GM19238 (cell line): ENCODE measurements around the gene SEC16A.

Experiments used
- DNase-seq: peaks from one replicate; pipeline ENCODE4 v3.0.0; 2011; ENCODE audit warnings: low spot score; ENCODE audit not compliant: insufficient read length

Gene SEC16A, protein sequence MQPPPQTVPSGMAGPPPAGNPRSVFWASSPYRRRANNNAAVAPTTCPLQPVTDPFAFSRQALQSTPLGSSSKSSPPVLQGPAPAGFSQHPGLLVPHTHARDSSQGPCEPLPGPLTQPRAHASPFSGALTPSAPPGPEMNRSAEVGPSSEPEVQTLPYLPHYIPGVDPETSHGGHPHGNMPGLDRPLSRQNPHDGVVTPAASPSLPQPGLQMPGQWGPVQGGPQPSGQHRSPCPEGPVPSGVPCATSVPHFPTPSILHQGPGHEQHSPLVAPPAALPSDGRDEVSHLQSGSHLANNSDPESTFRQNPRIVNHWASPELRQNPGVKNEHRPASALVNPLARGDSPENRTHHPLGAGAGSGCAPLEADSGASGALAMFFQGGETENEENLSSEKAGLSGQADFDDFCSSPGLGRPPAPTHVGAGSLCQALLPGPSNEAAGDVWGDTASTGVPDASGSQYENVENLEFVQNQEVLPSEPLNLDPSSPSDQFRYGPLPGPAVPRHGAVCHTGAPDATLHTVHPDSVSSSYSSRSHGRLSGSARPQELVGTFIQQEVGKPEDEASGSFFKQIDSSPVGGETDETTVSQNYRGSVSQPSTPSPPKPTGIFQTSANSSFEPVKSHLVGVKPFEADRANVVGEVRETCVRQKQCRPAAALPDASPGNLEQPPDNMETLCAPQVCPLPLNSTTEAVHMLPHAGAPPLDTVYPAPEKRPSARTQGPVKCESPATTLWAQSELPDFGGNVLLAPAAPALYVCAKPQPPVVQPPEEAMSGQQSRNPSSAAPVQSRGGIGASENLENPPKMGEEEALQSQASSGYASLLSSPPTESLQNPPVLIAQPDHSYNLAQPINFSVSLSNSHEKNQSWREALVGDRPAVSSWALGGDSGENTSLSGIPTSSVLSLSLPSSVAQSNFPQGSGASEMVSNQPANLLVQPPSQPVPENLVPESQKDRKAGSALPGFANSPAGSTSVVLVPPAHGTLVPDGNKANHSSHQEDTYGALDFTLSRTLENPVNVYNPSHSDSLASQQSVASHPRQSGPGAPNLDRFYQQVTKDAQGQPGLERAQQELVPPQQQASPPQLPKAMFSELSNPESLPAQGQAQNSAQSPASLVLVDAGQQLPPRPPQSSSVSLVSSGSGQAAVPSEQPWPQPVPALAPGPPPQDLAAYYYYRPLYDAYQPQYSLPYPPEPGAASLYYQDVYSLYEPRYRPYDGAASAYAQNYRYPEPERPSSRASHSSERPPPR (N-terminal part only)

DNA sequence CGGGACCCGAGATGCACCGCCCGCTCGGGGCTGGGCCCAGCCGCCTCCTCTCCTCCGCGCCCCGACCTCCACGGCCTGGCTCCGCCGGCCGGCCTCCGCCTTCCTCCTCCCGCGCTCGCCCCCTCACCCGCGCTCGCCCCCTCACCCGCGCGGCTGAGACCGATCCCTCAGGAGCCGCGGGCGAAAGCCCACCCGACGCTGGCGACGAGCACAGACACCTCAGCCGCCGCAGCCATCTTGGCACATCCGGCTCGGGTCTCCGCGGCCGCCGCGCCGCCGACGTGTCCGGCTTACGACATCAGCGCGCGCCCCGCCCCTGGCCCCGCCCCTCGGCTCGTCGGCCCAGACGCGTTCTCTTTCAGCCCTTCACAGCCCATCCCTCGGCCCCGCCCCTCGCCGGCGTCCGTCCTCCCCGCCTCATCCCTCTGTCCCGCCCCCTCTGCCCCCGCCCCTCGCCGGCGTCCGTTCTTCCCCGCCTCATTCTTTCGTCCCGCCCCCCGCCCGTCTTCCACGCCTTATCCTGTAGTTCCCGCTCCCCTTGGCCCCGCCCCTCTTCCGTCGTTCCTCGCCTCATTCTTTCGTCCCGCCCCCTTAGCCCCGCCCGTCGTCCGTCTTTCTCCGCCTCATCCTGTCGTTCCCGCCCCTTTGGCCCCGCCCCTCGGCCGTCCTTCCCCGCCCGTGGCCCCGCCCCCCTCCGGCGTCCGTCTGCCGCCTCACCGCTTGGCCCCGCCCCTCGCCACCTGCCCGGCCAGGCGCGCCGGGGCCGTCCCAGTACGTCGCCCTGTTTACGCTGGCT is at the start of gene SEC16A:
TSS of gene SEC16A (minus strand) at position 248 of the 796 bp plus-strand sequence. CDS start 5,425 bp downstream, outside the sequence.
- peak; percentile 94 for DNase-seq

DNA sequence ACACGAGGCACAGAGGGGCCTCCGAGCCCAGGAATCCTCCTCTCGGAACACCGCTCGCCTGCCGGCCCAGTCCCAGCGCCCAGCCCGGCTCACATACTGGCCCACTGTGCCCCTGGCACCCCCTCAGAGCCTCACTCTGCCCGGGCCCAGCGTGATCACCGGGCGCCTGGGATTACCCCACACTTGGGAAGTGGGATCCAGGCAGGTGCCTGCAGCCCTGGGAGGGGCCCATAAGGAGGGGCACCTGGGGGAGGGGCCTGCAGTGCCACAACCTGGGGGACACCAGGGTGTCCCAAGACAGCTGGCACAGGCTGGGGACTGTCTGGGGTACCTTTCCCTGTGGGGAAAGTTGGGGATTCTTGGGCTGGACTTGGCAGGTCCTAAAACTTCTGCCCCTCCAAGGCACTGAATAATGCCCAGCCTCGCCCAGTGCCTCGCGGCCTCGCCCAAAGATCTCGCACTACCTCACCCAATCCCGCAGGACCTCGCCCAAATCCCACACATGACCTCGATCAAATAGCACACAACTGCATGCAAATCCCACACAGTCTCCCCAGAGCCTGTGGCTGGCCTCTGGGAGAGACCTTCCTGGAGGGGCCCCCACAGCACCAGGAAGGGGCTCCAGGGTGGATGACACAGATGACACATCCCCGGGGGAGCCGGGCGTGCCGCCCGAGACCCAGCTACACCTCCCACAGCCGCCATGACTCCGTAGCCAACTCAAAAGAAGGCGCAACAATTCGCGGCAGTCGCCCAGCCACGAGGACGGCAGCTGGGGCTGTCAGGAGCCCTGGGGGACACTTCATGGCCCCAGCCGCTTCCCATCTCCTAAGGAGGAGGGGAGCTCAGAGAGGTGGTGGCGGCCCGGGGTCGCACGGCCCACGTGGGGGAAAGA is 49.3 kb upstream of the SEC16A start:
- no peak for DNase-seq

DNA sequence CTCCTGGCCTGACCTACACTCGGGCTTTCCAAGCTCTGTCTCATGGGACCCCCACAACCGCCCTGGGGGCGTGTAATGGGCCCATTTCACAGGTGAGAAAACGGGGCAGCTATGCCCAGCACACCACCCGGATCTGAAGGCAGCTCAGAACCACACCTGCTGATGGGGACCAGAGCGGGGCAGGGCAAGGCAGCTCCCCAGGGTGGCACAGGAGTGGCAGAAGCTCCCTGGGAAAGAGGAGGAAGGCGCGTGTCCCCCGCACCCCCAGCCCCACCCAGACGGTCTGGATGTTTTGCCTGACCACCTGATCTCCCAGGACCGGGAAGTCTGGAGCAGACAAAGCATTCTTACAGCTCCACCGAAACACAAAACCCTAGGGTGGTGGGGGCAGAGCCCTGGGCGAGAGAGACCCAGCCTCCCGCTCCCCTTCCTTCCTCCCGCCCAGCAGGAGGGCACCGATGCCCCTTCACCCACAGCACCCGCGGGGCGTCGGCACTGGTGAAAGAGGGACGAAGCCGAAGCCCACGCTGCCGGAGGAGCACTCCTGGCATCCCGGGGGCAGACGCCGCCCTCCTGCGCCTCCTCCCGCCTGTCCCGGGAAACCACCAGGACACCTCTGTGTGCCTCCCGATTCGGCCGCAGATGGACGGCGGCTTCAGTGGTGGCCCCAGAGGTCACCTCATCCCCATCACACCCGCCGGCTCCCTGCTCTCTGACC is 48.5 kb upstream of the SEC16A start:
- DNase-seq = no peak

DNA sequence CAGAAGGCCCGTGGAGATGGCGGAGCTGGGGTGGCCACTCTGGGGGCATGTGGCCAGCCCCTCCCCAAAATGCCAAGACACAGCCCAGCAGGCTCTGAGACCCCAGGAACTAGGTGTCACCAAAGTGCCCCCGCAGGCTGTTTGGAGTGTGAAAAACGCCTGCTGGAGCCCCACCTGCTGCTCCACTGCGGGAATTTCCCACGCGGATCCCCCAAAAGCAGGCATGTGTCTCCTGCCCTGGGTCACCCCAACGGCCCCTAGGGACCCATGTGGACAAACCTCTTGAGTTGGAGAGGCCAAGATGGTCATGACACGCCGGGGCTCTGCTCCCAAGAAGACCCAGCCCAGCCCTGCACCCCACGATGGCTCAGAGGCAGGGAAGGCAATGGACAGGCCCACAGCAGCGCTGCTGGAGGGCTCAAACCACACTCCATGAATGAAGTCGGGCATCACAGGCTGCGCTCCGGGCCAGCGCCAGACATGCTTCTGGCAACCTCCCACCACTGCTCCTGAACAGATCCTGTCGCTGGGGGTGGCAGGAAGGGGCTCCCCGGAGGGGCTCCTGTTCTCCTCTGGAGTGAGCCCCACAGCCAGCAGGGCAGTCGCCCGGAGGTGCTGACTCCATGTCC is 47.7 kb upstream of the SEC16A start:
- no peak for DNase-seq

DNA sequence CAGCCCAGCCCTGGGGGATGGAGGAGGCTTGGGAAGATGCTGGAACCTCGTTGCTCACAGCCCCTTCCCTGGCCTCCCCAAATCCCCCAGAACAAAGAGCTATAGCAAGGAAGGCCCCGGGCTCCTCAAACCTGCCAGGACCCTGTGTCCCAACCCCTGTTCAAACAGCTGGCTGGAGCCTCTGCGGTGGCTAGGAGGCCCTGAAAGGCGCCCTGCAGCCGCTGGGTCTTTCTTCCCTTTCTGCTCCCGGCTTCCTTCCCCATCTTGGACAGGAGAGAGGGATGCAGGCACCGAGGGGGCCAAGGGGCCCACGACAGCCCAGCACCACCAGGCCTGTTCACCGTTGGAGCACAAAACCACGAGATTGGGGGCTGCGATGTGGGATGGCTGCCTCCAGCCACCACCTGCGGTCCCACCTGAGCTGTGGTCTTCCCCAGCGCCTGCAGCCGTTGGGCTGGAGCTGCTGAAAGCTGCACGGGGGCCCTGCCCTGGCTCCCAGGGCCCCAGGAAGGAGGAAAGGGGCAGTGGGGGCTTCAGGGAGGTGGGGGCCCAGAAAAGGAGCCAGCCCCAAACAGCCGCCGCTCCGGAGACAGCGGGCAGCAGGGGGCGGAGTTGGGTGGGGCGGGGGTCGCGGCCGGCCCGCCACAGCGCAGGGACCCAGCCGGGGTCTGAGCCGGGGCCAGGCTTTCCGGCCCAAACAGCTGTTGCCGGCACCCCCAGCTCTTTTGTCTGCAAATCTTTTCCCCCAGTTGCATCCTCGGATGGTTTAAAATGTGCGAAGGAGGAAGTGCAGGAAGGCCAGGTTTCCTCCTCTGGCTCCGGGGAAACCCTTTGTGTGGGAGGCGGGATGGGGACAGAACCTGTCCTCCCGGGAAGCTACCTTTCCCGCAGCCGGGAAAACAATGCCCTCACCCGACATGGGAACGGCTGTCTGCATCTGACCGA is 46.9 kb upstream of the SEC16A start:
- no peak for DNase-seq

DNA sequence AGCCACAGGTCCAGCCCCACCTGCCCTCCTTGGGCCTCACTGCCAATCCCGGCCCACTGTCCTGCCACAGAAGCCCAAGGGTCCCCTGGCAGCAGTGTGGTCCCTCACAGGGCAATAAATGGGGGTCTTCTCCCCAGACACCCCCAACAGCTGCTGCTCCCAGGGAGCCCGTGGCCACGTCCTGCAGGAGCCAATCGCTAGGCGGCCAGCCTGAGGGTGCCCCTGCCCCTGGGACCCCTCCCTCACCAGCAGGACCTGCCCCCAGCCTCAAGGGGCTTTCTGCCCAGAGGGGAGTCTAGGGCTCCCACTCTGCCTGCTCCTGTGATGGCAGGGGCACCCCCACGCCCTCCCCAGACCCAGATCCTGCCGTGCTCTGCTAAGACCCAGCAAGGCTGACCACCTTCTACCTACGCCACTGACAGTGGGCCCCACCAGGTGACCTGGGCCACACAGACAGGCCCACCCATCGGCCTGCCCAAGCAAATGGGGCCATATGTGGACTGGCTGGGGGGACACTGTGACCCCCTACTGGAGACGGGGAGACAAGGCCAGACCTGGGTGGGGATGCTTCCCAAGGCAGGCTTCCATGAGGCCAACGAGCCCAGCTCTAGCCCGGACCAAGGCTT is 46.0 kb upstream of the SEC16A start:
- DNase-seq = no peak

DNA sequence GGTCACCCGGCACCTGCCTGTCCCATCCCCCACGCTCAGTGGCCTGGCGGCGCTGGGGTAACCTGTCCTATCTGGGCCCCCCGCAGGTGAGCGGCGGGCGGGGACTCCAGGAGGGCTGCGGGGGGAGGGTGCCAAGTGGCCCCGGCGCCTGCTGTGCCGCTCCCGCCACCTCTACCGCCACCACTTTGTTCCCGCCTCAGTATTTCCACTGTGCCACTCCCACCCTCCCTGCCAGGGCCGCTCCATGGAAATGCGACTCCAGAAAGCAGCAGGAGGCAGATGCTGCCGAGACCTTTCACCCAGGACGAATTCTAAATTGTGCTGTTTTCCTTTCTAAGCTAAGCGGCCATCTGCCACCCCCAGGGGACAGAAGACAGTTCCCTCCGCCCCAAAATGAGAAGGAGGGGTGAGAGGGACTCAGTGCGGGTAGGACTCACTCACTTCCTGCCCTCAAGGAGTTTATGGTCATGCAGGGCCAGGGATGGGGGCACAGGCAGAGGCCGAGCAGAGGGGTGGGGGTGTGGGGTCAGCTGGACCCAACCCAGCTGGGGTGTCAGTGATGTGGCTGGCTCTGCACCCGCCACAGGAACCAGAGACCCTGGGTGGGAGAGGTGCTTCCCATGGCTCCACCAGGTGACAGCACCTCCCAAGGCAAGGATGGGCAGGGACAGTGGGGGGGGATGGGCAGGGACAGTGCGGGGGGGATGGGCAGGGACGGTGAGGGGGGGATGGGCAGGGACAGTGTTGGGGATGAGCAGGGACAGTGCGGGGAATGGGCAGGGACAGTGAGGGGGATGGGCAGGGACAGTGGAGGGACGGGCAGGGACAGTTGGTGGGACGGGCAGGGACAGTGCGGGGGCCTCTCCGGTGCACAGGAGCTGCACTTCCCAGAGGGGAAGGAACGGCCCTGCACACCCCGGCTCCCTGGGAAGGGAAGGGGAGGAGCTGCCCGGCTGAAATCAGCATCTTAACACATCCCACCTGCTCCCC is 45.2 kb upstream of the SEC16A start:
- DNase-seq = peak; percentile 56

DNA sequence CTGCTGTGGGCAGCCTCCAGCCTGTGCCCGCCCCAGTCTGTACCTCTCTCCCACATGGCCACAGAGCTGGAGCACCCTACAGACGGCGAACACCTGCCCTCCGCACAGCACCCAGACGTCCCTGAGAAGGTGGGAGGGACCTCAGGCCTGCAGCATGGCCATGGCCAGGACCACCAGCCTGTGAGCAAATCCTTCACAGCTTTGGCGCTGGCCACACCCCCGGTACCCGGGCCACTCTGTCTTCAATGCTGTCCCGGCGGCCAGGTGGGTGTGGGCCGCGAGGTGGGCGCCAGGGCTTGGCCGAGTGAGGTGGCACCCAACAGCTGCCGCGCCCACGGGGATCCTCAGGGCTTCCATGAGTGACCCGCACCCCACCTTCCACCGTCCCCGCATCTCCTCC is 44.3 kb upstream of the SEC16A start:
- DNase-seq = no peak

DNA sequence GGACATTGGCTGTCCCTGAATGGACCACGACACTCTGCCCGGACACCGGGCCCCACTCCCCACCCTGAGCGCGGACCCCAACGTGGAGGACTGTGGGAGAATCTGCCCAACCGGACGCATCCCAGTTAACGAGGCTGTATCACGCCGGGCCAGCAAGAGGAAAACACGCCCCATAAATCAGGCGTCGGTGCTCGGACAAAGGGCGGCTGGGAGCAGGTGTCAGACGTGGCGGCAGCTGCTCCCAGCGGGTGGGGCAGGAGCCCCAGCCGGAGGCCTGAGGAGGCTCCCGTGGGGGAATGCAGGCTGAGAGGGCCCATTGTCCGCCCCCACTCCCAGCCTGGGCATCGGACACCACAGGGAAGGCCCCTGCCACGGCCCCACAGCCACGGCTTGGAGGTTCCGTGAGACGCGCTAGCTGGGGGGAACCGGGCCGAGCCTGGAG is 43.8 kb upstream of the SEC16A start:
- DNase-seq = no peak

DNA sequence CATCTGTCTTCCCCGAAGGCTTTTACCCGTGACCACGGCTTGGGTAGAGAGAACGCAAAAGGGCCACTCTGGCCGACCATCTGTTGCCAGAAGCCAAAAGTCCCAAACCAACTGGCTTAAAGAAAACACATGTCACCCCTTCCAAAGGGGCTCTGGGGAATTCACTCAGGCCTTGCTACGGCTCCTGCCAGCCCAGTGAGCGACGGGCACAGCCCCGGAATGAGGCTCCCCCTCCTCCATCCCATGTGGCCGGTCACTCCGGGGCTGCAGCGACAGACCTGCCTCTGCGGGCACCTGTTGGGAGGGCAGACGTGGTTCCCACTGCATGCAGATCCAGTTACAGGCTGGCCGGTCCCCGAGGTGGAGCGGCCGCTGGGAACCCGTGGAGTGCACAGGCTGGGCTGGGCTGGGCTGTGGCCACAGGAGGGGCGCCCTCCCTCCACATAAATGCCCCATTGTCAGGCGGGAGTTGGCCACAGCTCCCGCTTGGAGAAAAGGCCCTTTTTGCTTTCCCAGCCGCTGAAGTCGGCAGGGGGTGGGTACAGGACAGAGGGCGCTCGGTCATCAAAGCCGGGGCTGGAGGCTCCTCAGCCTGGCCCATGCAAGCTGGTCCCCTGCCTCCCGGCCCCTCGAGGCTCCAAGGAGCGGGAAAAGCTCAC is 43.1 kb upstream of the SEC16A start:
- no peak for DNase-seq

DNA sequence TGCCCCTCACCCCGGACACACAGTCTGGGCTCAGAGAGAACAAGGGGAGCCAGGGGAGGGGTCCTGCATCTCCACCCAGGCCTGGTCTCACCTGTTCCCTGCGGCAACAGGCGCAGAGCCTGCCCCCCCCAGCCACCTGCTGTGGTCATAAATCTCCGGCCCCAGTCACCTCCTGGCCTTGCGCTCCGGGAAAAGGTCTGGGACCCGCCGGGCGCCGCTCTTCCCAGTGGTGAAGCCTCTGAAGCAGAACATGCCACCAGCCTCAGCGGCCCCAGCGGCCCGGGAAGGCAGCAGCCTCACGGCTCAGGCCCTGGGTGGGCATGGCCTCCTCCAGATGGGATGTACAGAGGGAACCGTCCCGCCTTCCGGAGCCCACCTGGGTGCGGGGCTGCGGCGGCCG is 42.4 kb upstream of the SEC16A start:
- DNase-seq = no peak

DNA sequence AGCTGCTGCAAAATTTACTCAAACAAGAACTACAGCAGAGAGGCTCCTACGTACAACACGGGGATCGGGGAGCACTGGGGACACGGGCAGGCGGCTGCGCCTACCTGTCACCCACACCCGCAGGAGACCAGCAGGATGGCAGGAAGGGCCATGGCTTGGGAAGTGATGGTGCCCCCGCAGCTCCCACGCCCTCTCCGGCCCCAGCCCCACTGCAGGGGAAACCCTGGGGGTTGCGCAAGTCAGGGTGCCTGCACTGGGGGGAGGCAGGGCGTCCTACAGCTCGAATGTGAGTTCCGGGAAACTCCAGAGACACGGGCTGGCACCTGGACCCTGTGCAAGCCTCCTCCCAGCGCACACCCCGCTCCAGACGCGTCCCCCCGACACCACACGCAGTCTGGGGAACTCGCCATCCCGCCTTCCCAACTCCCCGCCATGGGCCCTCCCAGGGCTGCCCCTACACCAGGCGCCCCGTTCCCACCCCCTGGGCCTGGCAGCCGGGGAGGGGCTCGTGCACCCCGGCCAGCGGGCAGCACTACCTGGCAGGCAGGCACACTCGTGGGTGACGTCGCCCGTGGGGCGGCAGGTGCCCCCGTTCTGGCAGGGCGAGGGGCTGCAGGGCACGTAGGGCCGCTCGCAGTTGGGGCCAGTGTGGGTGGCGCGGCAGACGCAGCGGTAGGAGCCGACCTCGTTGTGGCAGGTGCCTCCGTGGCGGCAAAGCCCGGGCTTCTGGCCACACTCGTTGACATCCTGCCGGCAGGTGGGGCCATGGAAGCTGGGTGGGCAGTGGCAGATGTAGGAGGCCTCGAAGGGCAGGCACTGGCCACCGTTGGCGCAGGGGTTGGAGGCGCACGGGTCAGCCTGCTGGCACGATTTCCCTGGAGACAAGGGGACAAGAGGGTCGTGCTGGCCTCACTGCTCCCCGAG is 39.7 kb upstream of the SEC16A start:
- DNase-seq = no peak

DNA sequence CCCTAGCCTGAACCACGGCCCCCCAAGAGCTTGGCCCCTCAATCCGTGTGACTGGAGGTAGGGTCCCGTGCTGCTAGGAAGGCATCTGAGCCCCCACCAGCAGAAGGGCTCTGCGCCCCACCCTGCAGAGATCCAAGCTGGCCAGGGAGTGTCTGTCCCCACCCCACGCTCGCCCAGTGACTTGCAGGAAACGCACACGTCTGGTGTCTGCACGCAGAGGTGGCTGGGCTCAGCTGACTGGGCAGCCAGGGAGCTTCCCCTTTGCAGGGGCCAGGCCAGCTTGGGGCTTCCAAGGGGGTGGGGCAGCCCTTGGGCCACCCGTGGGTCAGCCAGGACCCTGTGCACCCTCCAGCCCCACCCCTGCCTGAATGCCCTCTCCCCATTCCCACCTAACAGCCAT is 38.7 kb upstream of the SEC16A start:
- DNase-seq = no peak

DNA sequence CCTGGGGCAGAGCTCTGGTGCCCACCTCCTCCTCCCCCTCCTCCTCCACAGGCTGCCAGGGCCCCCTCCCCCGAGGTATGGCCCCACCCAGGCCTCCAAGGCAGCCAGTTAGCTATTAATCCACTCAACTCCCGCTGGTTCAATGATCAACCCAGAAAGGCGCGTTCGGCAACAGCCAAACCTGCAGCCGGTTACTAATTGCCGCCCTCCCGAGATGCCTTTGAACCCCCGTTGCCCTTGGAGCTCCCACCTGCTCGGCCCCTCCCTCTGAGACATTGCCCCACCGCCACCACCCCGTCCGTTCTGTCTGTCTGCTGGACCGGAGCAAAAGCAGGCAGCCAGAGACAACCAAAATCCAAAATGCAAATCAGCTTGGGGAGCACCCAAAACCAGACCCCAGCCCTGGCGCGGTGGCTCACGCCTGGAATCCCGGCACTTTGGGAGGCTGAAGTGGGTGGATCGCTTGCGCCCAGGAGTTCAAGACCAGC is 37.3 kb upstream of the SEC16A start:
- DNase-seq = no peak
